Gastroesophageal sphincter (tissue), 4 donors: ENCODE data around the gene ABR. TPM values are rescaled to one million over a fixed set of nuclear protein-coding genes. Genes with fewer than 3 reads are reported as not detected.

ENCODE experiments used
- ATAC-seq: fragments of 150-250 bp; one replicate; pipeline ENCODE4 v1.9.1; 2016; ENCODE audit warnings: mild to moderate bottlenecking, moderate library complexity
- H3K27ac ChIP-seq, 4 donors: fragments of 200-600 bp; sonication (generic) in 3 of 4; 1 replicate in 3 of 4; 2 replicates in 1 of 4; pipeline ENCODE4 v1.5.1; 2016 to 2019
- H3K27me3 ChIP-seq: fragments of 200-600 bp; sonication (generic); one replicate; pipeline ENCODE4 v1.5.1; 2019
- H3K36me3 ChIP-seq, 2 donors: fragments of 200-600 bp; sonication (generic); one replicate each; pipeline ENCODE4 v1.5.1; 2019; ENCODE audit warnings: control low read depth in 1 of 2
- H3K4me1 ChIP-seq, 3 donors: fragments of 200-600 bp; sonication (generic); 1 replicate in 2 of 3; 2 replicates in 1 of 3; pipeline ENCODE4 v1.5.1; 2016 to 2019; ENCODE audit warnings: control low read depth in 2 of 3
- H3K4me3 ChIP-seq, 2 donors: fragments of 200-600 bp; sonication (generic); one replicate each; pipeline ENCODE4 v1.5.1; 2019; ENCODE audit warnings: mild to moderate bottlenecking in 1 of 2, moderate library complexity in 1 of 2
- H3K9me3 ChIP-seq, 3 donors: fragments of 200-600 bp; sonication (generic); one replicate each; pipeline ENCODE4 v1.5.1; 2017 to 2019; ENCODE audit warnings: control low read depth in 2 of 3
- EP300 ChIP-seq: sonication (generic); formaldehyde crosslinking; IDR thresholded peaks from one replicate; pipeline ENCODE4 v1.6.1; 2017; ENCODE audit warnings: antibody characterized with exemption, mild to moderate bottlenecking
- POLR2A ChIP-seq, 2 donors: fragments of 450-650 bp; IDR thresholded peaks; one replicate each; pipeline ENCODE4 v1.6.1; 2017; ENCODE audit warnings: antibody characterized with exemption in 2 of 2, mild to moderate bottlenecking in 2 of 2, moderate library complexity in 1 of 2
- POLR2AphosphoS5 ChIP-seq: sonication (generic); formaldehyde crosslinking; IDR thresholded peaks from one replicate; pipeline ENCODE4 v1.6.1; 2017; ENCODE audit warnings: antibody characterized with exemption
- WGBS, 2 donors: methylation state at CpG; one replicate each; pipeline ENCODE4 v1.1.5; 2018; ENCODE audit warnings: low coverage in 1 of 2; 5-methylcytosine and 5-hydroxymethylcytosine counted together
- total RNA-seq, 4 donors: library from RNA; depleted of rRNA; stranded (reverse); fragments of >200 nt; gene quantifications; one replicate each; pipeline ENCODE4 v1.1.0, GENCODE V29; 2016
- TF ChIP-seq, protein P1 (sequence below), 4 experiments: fragments of 200-600 bp in 2 of 4; fragments of 450-650 bp in 2 of 4; sonication (generic) in 1 of 4; IDR thresholded peaks; one replicate each; pipeline ENCODE4 v1.5.1; 2017 to 2019; ENCODE audit warnings: antibody characterized with exemption in 4 of 4, mild to moderate bottlenecking in 2 of 4, moderate library complexity in 2 of 4

ABR gene
- total RNA-seq, 4 donors from 2014 or later, result 62.6 to 147 (median 114) TPM

DNA sequence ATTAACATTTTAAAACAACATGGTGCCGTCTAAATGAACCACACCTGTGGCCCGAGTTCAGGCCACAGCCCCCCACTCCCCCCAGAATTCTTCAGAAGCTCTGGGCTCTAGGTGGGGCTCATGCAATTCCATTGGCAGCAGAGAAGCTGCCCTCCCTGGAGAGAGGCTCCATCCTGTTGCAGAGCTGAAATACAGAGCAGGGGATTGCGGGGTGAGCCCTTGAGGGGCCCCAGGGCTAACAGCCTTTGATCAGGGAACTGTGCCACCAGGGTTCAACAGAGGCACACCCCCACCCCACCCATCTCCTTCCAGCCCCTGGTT is 69.3 kb downstream of the ABR start:
- TF ChIP-seq, protein P1, sequence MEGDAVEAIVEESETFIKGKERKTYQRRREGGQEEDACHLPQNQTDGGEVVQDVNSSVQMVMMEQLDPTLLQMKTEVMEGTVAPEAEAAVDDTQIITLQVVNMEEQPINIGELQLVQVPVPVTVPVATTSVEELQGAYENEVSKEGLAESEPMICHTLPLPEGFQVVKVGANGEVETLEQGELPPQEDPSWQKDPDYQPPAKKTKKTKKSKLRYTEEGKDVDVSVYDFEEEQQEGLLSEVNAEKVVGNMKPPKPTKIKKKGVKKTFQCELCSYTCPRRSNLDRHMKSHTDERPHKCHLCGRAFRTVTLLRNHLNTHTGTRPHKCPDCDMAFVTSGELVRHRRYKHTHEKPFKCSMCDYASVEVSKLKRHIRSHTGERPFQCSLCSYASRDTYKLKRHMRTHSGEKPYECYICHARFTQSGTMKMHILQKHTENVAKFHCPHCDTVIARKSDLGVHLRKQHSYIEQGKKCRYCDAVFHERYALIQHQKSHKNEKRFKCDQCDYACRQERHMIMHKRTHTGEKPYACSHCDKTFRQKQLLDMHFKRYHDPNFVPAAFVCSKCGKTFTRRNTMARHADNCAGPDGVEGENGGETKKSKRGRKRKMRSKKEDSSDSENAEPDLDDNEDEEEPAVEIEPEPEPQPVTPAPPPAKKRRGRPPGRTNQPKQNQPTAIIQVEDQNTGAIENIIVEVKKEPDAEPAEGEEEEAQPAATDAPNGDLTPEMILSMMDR (IDR thresholded peaks at IDR 0.05), result no peak
- TF ChIP-seq POLR2A (IDR thresholded peaks at IDR 0.05), result no peak
- TF ChIP-seq POLR2AphosphoS5, result no peak
- no peak for TF ChIP-seq EP300
- H3K27me3 ChIP-seq, result no peaks in the 10 kb centered on the region
- H3K27ac ChIP-seq, result peak overlapping the region; percentile 82 to 97 (median 92)
- 20% methylated on average over 2 of the region's 3 CpGs; no CpG with 5 or more reads in 1 of the 2 donors for WGBS, 2 donors
- no peaks in the 10 kb centered on the region for H3K9me3 ChIP-seq
- H3K4me1 ChIP-seq, result peaks cover 6 to 78% (median 52%) of the 10 kb centered on the region in 3 donors
- no peak for ATAC-seq
- H3K36me3 ChIP-seq, result no peaks in the 10 kb centered on the region
- H3K4me3 ChIP-seq, result no peak overlapping the region

DNA sequence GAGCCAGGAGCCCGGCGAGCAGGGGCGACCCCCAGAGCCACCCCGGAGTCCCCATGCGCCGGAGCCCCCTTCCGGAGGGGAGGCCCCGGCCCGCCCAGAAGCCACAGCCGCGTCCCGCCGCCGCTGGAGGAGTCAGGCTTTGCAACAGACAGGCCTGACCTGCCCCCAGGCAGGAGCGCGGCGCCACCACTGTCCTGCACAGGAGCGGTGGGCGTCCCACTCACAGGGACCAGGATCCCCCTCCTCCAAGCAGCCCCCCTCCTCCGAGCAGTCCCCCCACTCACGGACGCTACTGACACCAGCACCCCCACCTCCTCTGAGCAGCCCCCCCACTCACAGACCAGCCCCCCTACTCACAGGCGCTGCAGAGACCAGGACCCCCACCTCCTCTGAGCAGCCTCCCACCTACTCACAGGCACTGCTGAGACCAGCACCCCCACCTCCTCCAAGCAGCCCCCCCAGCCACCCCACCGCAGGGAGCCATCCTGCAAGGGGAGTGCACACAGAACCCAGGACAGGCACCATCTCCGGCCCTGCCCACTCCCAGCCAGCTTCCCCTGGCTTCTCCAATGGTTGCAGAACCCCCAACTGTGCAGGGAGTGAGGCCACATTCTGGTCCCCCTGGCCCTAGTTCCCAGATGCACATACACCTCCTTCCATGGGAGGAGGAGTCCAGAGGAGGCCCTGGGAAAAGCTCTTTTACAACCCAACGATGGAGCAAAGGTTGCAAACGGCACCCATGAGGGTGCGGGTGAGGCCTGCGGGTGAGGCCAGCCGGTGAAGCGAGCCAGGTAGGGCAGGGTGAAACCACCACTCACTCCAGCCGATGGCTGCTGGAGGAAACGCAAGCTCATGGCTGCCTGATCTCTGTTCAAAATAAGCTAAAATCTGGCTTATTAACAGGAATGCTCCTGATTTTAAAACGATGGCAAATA is 69.9 kb downstream of the ABR start:
- WGBS, 2 donors, result 45% methylated on average over 6 of the region's 34 CpGs; no CpG with 5 or more reads in 1 of the 2 donors
- Histone ChIP-seq H3K27ac (peak overlapping the region; percentile 82 to 97 (median 92)), H3K4me1 (peaks cover 5 to 78% (median 55%) of the 10 kb centered on the region in 3 donors), H3K36me3 (no peaks in the 10 kb centered on the region), H3K27me3 (no peaks in the 10 kb centered on the region), H3K9me3 (no peaks in the 10 kb centered on the region), H3K4me3 (peak overlapping the region; percentile 75 to 84)
- TF ChIP-seq POLR2AphosphoS5, result no peak
- TF ChIP-seq, protein P1 (IDR thresholded peaks at IDR 0.05), result peak in 2 of 4 experiments; percentile 14 to 28
- peak in 1 of 2 donors; percentile 14 for TF ChIP-seq POLR2A (IDR thresholded peaks at IDR 0.05)
- peak; percentile 9 for ATAC-seq

DNA sequence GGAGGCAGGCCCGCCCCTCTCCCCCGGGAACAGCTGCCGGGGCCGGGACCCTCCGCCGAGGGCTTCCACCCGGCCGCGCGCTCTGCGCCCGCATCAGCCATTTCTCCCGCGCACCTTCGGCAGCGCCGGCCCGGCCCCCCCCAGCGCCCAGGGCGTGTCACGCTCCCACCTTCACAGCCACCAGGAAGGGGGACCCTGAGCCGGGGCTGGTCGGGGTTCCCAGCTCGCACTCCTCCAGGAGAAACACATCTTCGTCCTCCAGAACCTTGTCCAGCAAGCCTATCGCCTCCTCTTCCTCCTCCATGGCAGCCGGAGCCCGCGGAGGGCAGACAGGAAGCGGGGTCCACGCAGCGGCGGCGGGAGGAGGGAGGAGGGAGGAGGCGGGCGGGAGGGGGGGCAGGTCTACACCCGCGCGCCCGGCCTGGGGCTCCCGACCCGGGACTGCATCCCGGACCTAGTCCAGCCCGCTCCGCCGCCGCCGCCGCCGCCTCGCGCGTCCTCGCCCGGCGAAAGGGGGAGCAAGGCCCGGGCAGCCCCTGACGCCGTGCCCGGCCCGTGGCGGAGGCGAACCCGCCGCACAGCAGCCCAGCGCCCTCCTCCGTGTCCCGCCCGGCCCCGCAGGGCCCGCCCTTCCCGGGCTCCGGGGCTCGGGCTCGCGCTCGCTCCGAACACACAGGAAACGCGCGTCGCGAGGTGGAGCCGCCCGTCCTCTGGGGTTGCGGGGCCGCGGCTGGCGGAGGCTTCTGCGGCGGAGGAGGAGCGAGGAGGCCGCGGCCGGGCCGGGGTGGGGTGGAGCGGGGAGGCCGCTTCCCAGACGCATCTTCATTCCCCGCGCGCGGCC is 70.8 kb downstream of the ABR start:
- TF ChIP-seq POLR2AphosphoS5 (peak; percentile 32), EP300 (no peak), POLR2A (IDR thresholded peaks at IDR 0.05) (peak; percentile 49 to 58)
- ATAC-seq, result peak; percentile 70
- peak overlapping the region; percentile 75 to 84 for H3K4me3 ChIP-seq
- no peaks in the 10 kb centered on the region for H3K36me3 ChIP-seq
- peak overlapping the region; percentile 82 to 97 (median 92) for H3K27ac ChIP-seq
- H3K4me1 ChIP-seq, result peaks cover 8 to 82% (median 64%) of the 10 kb centered on the region in 3 donors
- no CpG with 5 or more reads among the region's 103 CpGs for WGBS, 2 donors
- H3K27me3 ChIP-seq, result no peaks in the 10 kb centered on the region
- no peaks in the 10 kb centered on the region for H3K9me3 ChIP-seq

DNA sequence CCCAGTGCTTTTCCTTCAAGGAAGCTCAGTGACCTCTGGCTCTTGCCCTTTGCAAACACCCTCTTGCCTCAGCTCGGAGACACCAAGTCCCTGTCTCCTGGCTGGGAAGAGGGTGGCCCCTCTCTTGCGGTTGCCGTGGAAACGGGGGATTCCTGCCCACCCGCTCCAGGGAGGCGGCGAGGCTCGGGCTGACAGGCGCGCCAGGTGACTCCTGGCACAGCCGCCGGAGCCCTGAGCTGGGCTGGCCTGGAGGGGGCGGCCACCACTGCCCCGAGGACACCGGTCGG is 71.4 kb downstream of the ABR start:
- Histone ChIP-seq H3K9me3 (no peaks in the 10 kb centered on the region), H3K27me3 (no peaks in the 10 kb centered on the region), H3K27ac (peak overlapping the region; percentile 82 to 97 (median 92)), H3K4me3 (peak overlapping the region; percentile 75 to 84), H3K36me3 (no peaks in the 10 kb centered on the region), H3K4me1 (peaks cover 8 to 88% (median 65%) of the 10 kb centered on the region in 3 donors)
- TF ChIP-seq POLR2AphosphoS5, result no peak
- TF ChIP-seq, protein P1 (IDR thresholded peaks at IDR 0.05), result no peak
- TF ChIP-seq POLR2A (IDR thresholded peaks at IDR 0.05), result no peak
- TF ChIP-seq EP300, result no peak
- no CpG with 5 or more reads among the region's 16 CpGs for WGBS, 2 donors
- no peak for ATAC-seq

DNA sequence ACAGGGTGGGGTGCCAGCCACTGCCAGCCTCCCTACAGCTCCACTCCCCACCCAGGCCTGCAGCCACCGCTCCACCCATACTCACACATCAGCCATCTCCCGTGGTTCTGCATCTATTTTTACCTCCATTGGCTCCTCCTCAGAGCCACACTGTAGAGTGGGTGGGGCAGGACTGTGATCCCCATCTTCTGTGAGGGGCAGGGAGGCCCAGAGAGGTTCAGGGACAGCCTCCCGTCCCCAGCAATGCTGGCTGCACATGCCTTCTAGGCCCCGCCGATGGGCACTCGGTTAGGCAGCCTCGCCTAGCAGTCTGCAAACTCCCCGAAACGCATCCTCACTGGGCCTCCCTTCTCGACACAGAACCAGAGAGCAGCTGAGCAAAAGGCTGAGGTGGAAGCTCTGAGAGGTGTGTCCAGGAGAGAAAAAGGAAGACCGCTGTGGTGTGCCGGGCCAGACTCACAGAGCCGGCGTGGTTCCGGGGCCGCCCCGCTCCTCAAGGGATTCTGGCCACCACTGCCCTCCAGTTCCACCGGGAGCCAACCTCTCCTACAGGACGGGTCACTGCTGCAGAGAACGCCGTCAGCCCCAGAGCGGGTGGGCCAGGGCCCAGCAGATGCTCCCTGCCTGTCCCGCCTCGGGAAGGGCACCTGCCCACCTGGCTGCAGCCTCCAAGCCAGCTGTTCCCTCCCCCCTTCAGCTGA is 71.9 kb downstream of the ABR start:
- Histone ChIP-seq H3K9me3 (no peaks in the 10 kb centered on the region), H3K36me3 (no peaks in the 10 kb centered on the region), H3K4me1 (peaks cover 8 to 93% (median 65%) of the 10 kb centered on the region in 3 donors), H3K27me3 (no peaks in the 10 kb centered on the region), H3K27ac (peak overlapping the region; percentile 82 to 97 (median 92)), H3K4me3 (peak overlapping the region; percentile 75 to 84)
- whole genome bisulfite sequencing, 2 donors, result 0% methylated on average over 2 of the region's 24 CpGs; no CpG with 5 or more reads in 1 of the 2 donors
- TF ChIP-seq POLR2AphosphoS5 (no peak), EP300 (no peak), POLR2A (IDR thresholded peaks at IDR 0.05) (no peak)
- TF ChIP-seq, protein P1 (IDR thresholded peaks at IDR 0.05), result no peak
- ATAC-seq, result no peak
